Epithelial cell of proximal tubule (primary cell): ENCODE results near the gene B4GALT4. TPM values are rescaled to one million over a fixed set of nuclear protein-coding genes. Genes with fewer than 3 reads are reported as not detected.

Source experiments
- DNase-seq: peaks from one replicate; pipeline ENCODE4 v3.0.0-alpha.2; 2011; ENCODE audit warnings: low read depth
- H3K4me3 ChIP-seq: 2 replicates; pipeline ENCODE4 v1.5.1; 2011; ENCODE audit warnings: low read depth, mild to moderate bottlenecking, low read length
- CTCF ChIP-seq: conservative IDR thresholded peaks from 2 replicates; pipeline ENCODE4 v1.5.1; 2012; ENCODE audit warnings: low read depth, mild to moderate bottlenecking, low read length
- total RNA-seq: library from RNA; depleted of rRNA; stranded (reverse); fragments of >200 nt; gene quantifications from 2 replicates; pipeline ENCODE4 v1.2.3, GENCODE V29; 2015

B4GALT4 gene
- total RNA-seq, 1 donor from 2014 or later: 21.9 TPM

GRCh38 chr3:119184796-119185570 lies 55.7 kb downstream of the B4GALT4 start:
- peak; percentile 92 for DNase-seq
- TF ChIP-seq CTCF: no peak
- H3K4me3 ChIP-seq: no peak overlapping the region

- DNase-seq: no peak
- no peak for TF ChIP-seq CTCF
- H3K4me3 ChIP-seq: no peak overlapping the region
These were observed 56.6 kb downstream of the B4GALT4 start for GRCh38 chr3:119184111-119184510.

- TF ChIP-seq CTCF: no peak
- H3K4me3 ChIP-seq: no peak overlapping the region
- no peak for DNase-seq
These were observed 58.9 kb downstream of the B4GALT4 start for GRCh38 chr3:119181765-119182164.

- no peak for TF ChIP-seq CTCF
- no peak overlapping the region for H3K4me3 ChIP-seq
- DNase-seq: no peak
These were observed 63.4 kb downstream of the B4GALT4 start for GRCh38 chr3:119177321-119177720.

- H3K4me3 ChIP-seq: peak overlapping the region; percentile 23
- TF ChIP-seq CTCF: no peak
- DNase-seq: no peak
These were observed 63.9 kb downstream of the B4GALT4 start for GRCh38 chr3:119176778-119177177.

- DNase-seq: peak; percentile 83
- no peak for TF ChIP-seq CTCF
- H3K4me3 ChIP-seq: peak overlapping the region; percentile 23
These were observed 64.6 kb downstream of the B4GALT4 start for GRCh38 chr3:119175872-119176756.
